Fibroblast of the conjunctiva (primary cell): Measurements from ENCODE around the gene NDUFA8.

Experiments used
- DNase-seq: peaks from one replicate; pipeline ENCODE4 v3.0.0-alpha.2; 2010; ENCODE audit warnings: low read depth

NDUFA8 gene

GRCh38 chr9:122159026-122159924 is at the start of gene NDUFA8, which contains the start of gene MORN5:
TSS of gene NDUFA8 (minus strand) at chr9:122159779. CDS start at chr9:122159677, 102 bp downstream.
TSS of gene MORN5 (plus strand) at chr9:122159908. CDS start at chr9:122159973, 65 bp downstream.
- DNase-seq, result peak; percentile 95

GRCh38 chr9:122207096-122207495 is 47.5 kb upstream of the NDUFA8 start:
- DNase-seq, result no peak

GRCh38 chr9:122206118-122207046 is 46.8 kb upstream of the NDUFA8 start:
- DNase-seq, result peak; percentile 40

GRCh38 chr9:122205176-122205575 is 45.6 kb upstream of the NDUFA8 start:
- no peak for DNase-seq

- no peak for DNase-seq
These were observed 44.9 kb upstream of the NDUFA8 start for GRCh38 chr9:122204491-122204890.

GRCh38 chr9:122204055-122204454 is 44.5 kb upstream of the NDUFA8 start:
- DNase-seq, result no peak

- no peak for DNase-seq
These were observed 42.5 kb upstream of the NDUFA8 start for GRCh38 chr9:122202111-122202510.

GRCh38 chr9:122201641-122202040 is 42.1 kb upstream of the NDUFA8 start:
- DNase-seq, result no peak

GRCh38 chr9:122200960-122201595 is 41.5 kb upstream of the NDUFA8 start:
- peak; percentile 14 for DNase-seq

- DNase-seq, result no peak
These were observed 38.3 kb upstream of the NDUFA8 start for GRCh38 chr9:122197882-122198281.

- no peak for DNase-seq
These were observed 37.8 kb upstream of the NDUFA8 start for GRCh38 chr9:122197426-122197825.

GRCh38 chr9:122195875-122196274 is 36.3 kb upstream of the NDUFA8 start:
- DNase-seq, result no peak

GRCh38 chr9:122193651-122194050 is 34.1 kb upstream of the NDUFA8 start:
- DNase-seq, result no peak

GRCh38 chr9:122192914-122193525 is 33.4 kb upstream of the NDUFA8 start:
- no peak for DNase-seq

GRCh38 chr9:122192261-122192875 is 32.8 kb upstream of the NDUFA8 start:
- no peak for DNase-seq

- no peak for DNase-seq
These were observed 32.0 kb upstream of the NDUFA8 start for GRCh38 chr9:122191584-122191983.

- no peak for DNase-seq
These were observed 31.2 kb upstream of the NDUFA8 start for GRCh38 chr9:122190597-122191381.

GRCh38 chr9:122188369-122188768 is 28.8 kb upstream of the NDUFA8 start:
- DNase-seq, result no peak

GRCh38 chr9:122186777-122187470 is 27.3 kb upstream of the NDUFA8 start:
- DNase-seq, result no peak

- DNase-seq, result no peak
These were observed 26.7 kb upstream of the NDUFA8 start for GRCh38 chr9:122186301-122186700.
